C4-2B (cell line): Measurements from ENCODE around the gene MBNL3.

ENCODE experiments used
- H3K27ac ChIP-seq: fragments of 450-650 bp; 2 replicates; pipeline ENCODE4 v1.5.1; 2017
- ZFX ChIP-seq: fragments of 450-650 bp; IDR thresholded peaks from 2 replicates; pipeline ENCODE4 v1.6.1; 2017
- TF ChIP-seq, protein P1 (sequence below): fragments of 450-650 bp; conservative IDR thresholded peaks from 2 replicates; pipeline ENCODE4 v1.5.1; 2017; ENCODE audit warnings: mild to moderate bottlenecking

Gene MBNL3

GRCh38 chrX:132443196-132444135 is 45.4 kb downstream of the MBNL3 start:
- H3K27ac ChIP-seq: no peak overlapping the region
- TF ChIP-seq, protein P1, sequence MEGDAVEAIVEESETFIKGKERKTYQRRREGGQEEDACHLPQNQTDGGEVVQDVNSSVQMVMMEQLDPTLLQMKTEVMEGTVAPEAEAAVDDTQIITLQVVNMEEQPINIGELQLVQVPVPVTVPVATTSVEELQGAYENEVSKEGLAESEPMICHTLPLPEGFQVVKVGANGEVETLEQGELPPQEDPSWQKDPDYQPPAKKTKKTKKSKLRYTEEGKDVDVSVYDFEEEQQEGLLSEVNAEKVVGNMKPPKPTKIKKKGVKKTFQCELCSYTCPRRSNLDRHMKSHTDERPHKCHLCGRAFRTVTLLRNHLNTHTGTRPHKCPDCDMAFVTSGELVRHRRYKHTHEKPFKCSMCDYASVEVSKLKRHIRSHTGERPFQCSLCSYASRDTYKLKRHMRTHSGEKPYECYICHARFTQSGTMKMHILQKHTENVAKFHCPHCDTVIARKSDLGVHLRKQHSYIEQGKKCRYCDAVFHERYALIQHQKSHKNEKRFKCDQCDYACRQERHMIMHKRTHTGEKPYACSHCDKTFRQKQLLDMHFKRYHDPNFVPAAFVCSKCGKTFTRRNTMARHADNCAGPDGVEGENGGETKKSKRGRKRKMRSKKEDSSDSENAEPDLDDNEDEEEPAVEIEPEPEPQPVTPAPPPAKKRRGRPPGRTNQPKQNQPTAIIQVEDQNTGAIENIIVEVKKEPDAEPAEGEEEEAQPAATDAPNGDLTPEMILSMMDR: no peak
- no peak for TF ChIP-seq ZFX

DNA sequence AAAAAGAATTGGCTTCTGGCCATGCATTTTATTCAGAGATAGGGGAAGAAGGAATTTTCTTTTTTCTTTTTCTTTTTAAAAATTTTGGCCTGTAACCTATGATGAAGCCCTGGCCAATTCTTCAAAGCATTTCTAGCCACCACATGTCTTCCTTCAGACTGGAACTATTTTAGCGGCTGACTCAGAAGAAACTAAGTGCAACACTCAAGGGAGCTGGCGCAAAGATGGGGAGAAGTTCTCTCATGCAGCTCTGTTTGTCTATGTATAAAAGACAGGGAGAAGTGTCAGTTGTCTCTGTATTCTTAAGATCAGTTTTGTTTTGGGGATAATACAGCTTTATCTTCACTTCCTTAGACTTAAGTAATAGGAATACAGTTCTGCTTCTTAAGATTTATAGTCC is 46.1 kb downstream of the MBNL3 start:
- no peak overlapping the region for H3K27ac ChIP-seq
- TF ChIP-seq, protein P1: no peak
- no peak for TF ChIP-seq ZFX

DNA sequence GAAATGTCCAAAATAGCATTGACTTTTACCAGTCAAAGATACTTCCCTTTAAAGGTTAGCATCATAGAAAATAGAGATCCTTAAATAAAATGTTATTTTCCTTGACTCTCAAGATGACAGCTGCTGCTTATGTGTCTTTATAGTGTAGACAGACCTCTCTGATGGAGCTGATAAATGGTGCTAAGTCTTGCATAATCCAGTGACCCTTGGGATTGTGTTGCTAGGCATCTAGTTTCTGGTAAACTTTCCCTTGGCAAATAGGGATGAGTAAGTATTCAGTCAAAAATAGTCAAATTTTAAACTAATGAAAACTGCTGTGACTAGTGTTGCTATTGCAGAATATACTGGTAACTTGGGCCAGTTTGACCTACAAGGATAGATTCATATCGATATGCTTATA is 53.6 kb downstream of the MBNL3 start:
- H3K27ac ChIP-seq: no peak overlapping the region
- TF ChIP-seq ZFX: no peak
- TF ChIP-seq, protein P1: no peak

GRCh38 chrX:132433551-132433950 is 55.3 kb downstream of the MBNL3 start:
- TF ChIP-seq, protein P1: no peak
- TF ChIP-seq ZFX: no peak
- no peak overlapping the region for H3K27ac ChIP-seq

DNA sequence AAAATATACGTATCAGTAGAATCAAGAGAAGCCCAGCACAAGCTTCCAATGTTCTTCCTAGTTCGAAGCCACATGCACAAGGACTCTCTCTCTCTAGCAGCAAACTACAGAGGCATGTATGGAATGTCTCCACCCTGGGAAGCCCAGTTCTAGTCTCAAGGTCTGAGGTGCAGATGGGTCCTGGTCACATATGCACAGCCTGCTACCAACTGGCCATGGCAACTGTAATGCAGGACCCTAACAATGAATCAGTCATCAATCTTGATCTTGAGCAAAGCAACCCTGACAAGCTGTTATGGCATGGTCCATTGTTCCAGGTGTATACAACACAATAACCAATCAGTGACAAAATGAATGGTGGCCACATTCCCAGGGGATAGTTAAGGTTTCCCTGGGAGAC is 55.8 kb downstream of the MBNL3 start:
- no peak for TF ChIP-seq ZFX
- TF ChIP-seq, protein P1: no peak
- no peak overlapping the region for H3K27ac ChIP-seq

- no peak for TF ChIP-seq ZFX
- TF ChIP-seq, protein P1: no peak
- H3K27ac ChIP-seq: no peak overlapping the region
Measured at GRCh38 chrX:132428896-132429295, 59.9 kb downstream of the MBNL3 start.

- no peak overlapping the region for H3K27ac ChIP-seq
- TF ChIP-seq, protein P1: no peak
- no peak for TF ChIP-seq ZFX
Measured at GRCh38 chrX:132426695-132427281, 62.0 kb downstream of the MBNL3 start.
